Bone marrow (tissue), 2 donors: ENCODE measurements around the gene MST1.

Source experiments
- DNase-seq, 2 donors: peaks; one replicate each; lab custom pipeline; 2025; lab: John Stamatoyannopoulos, UW

Gene MST1

GRCh38 chr3:49656541-49657112 lies 32.6 kb downstream of the MST1 start:
- no peak for DNase-seq

DNA sequence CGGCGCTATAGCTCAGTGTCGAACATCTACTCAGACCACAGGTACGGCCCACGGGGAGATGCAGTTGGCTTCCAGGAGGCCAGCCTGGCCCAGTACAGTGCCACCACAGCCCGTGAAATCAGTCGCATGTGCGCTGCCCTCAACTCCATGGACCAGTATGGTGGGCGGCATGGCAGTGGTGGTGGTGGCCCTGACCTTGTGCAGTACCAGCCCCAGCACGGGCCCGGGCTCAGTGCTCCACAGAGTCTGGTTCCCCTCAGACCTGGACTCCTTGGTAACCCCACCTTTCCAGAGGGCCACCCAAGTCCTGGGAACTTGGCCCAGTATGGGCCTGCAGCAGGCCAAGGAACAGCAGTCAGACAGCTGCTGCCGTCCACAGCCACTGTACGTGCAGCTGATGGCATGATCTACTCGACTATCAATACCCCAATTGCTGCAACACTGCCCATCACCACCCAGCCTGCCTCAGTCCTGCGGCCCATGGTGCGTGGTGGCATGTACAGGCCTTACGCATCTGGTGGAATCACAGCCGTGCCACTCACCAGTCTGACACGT lies 33.5 kb downstream of the MST1 start:
- no peak for DNase-seq

DNA sequence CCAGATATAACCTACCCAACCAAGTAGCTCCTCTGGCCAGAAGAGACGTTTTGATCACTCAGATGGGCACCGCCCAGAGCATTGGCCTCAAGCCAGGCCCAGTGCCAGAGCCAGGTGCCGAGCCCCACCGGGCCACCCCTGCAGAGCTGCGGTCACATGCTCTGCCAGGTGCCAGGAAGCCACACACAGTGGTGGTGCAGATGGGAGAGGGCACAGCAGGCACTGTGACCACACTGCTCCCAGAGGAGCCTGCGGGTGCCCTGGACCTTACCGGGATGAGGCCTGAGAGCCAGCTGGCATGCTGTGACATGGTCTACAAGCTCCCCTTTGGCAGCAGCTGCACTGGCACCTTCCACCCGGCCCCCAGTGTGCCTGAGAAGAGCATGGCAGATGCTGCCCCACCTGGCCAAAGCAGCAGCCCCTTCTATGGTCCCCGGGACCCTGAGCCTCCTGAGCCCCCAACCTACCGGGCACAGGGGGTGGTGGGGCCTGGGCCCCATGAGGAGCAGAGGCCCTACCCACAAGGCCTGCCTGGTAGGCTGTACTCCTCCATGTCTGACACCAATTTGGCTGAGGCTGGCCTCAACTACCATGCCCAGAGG lies 34.2 kb downstream of the MST1 start:
- no peak for DNase-seq

DNA sequence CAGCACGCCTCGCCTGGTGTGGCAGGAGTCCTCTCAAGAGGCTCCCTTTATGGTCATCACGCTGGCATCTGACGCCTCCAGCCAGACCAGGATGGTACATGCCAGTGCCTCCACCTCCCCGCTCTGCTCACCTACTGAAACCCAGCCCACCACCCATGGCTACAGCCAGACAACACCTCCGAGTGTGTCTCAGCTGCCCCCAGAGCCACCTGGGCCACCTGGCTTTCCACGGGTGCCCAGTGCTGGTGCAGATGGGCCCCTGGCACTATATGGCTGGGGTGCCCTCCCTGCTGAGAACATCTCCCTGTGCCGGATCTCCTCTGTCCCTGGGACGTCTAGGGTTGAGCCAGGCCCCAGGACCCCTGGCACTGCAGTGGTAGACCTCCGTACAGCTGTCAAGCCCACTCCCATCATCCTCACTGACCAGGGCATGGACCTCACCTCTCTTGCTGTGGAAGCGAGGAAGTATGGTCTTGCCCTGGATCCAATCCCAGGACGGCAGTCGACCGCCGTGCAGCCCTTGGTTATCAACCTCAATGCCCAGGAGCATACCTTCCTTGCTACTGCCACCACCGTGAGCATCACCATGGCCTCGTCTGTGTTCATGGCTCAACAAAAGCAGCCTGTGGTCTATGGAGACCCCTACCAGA lies 35.0 kb downstream of the MST1 start:
- DNase-seq, result no peak

- DNase-seq, result no peak
These were observed 35.7 kb downstream of the MST1 start for GRCh38 chr3:49653621-49654020.

- no peak for DNase-seq
These were observed 36.3 kb downstream of the MST1 start for GRCh38 chr3:49652903-49653415.

DNA sequence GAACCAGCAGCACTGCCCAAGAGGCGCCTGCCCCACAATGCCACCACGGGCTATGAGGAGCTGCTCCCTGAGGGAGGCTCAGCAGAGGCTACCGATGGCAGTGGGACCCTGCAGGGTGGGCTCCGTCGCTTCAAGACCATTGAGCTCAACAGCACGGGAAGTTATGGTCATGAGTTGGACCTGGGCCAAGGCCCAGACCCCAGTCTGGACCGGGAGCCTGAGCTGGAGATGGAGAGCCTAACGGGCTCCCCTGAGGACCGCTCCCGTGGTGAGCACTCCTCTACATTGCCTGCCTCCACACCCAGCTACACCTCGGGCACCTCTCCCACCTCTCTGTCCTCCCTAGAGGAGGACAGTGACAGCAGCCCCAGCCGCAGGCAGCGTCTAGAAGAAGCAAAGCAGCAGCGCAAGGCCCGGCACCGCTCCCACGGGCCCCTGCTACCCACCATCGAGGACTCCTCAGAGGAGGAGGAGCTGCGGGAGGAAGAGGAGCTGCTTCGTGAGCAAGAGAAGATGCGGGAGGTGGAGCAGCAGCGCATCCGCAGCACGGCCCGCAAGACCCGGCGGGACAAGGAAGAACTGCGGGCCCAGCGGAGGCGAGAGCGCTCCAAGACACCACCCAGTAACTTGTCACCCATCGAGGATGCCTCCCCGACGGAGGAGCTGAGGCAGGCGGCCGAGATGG lies 36.9 kb downstream of the MST1 start:
- DNase-seq, result no peak

GRCh38 chr3:49650637-49651036 lies 38.6 kb downstream of the MST1 start:
- no peak for DNase-seq

DNA sequence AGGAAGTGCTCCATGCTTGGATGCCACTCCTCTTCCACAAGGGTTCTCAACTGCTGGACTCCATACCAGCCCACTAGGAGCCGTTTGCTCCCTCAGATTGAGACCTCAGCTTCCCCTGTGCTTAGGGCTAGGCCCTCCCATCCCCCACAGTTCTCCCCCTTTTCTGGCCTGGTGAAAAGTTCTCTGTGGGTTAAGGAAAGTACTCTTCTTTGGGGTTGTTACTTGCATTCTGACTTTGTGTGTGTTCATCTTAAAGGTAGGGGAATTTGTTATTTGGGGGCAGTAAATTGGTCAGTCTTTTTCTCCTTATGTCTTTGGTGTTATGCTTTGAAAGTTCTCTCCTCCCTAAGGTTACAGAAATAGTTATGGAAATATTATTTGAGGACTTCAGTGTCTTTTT lies 39.1 kb downstream of the MST1 start:
- no peak for DNase-seq

DNA sequence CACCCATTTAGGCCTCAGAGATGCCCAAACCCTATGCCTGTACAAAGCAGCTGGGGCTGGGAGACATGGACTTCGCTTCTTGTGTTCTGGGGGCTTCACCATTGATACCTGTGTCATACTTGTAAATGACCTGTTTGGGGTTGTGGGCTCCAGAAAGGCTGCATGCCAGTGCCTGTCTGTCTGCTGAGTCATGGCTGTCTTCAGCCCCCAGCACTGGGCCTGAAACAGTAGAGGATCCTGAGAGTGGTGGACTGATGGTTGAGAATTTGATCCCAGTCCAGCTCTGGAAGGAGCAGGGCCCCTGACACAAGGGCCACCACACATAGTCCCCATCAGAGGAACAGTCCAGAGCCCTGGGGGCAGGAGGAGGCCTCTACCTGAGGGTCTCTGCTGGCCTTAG lies 39.7 kb downstream of the MST1 start:
- DNase-seq, result no peak

GRCh38 chr3:49648354-49649019 lies 40.8 kb downstream of the MST1 start:
- no peak for DNase-seq

DNA sequence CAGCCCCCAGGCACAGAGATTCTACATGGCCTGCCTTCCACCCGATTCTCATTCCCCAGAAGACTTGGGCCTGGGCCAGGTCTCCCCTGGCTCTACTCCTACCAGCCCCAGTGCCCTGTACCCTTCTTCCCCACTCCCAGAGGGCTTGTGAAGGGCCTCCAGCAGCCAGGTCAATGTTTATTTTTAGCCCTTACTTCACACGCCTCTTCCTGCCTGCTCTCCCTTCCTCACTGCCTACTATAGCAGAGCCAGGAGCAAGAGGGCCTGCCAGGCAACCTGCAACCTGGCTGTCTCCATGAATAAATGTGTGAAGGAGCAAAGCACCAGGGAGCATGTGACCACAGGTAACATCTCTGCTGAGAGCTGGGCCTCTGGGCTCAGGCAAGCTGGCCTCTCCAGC lies 41.5 kb downstream of the MST1 start:
- DNase-seq, result no peak

GRCh38 chr3:49646236-49646635 lies 43.0 kb downstream of the MST1 start:
- DNase-seq, result no peak

DNA sequence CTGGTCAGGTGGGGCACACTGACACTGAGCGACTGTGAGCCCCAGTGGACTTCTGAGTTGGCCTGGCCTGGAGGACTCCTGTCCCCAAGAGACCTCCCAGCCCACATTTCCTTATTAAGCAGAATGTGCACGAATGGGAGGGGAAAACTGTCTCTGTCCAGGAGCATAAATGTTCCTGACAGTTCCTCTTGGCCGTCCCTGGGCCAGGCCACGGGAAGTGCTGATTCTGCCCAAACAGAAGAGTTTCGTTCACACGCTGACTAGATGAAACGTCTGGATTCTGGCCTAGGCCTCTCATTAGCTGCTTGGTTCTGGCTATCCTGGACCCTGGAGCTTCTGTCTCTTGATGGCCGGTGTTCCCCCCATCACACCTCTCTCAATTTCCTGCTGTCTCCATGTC lies 44.6 kb downstream of the MST1 start:
- DNase-seq, result no peak

DNA sequence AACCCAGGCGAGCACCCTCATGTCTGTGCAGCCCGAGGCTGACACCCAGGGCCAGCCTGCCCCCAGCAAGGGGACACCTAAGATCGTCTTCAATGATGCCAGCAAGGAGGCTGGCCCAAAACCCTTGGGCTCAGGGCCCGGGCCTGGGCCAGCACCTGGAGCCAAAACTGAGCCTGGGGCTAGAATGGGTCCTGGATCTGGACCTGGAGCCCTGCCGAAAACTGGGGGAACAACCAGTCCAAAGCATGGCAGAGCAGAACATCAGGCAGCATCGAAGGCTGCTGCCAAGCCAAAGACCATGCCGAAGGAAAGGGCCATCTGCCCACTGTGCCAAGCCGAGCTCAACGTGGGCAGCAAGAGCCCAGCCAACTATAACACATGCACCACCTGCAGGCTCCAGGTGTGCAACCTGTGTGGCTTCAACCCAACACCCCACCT lies 46.5 kb downstream of the MST1 start:
- no peak for DNase-seq

DNA sequence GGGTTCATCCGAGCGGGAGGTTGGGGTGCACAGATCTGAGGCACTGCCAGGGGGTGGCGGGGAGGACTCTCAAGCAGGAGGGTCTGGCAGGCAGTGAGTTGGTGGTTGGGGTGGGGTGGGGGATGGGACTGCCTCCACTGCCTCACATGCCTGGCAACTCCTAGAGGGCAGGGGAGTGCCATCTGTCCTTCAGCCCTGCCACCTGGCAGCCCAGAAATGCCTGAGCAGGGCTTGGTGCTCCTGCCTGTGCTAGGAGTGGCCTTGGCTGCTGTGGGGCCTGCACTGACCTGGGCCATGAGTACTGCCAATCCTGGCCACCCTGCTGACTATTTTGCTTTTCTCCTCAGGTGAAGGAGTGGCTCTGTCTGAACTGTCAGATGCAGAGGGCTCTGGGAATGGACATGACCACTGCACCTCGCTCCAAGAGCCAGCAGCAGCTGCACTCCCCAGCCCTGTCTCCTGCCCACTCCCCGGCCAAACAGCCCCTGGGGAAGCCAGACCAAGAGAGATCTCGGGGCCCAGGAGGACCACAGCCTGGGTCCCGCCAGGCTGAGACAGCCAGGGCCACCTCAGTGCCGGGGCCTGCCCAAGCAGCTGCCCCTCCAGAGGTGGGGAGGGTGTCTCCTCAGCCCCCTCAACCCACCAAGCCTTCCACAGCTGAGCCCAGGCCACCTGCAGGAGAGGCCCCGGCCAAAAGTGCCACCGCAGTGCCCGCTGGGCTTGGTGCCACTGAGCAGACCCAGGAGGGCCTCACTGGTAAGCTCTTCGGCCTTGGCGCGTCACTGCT lies 47.2 kb downstream of the MST1 start:
- DNase-seq, result no peak

DNA sequence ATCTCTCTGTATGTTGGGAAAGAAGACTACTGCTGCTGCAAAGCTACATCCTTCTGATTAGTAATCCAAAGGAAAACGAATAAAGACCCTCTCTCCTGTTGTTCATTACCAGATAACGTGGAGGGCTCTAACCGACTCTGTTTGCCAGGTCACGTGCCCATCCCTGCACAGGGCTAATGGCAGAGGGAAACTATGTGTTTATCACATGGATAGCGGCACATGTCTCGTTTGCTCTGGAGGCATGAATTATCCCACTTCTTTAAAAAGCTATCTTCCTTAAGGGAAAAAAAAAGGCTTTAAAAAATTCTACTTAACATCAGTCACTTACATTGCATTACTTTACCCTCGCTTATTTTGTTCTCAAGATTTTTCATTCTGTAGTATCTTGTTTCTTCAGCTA lies 48.0 kb downstream of the MST1 start:
- DNase-seq, result no peak

- DNase-seq, result no peak
These were observed 49.7 kb downstream of the MST1 start for GRCh38 chr3:49639551-49639950.

DNA sequence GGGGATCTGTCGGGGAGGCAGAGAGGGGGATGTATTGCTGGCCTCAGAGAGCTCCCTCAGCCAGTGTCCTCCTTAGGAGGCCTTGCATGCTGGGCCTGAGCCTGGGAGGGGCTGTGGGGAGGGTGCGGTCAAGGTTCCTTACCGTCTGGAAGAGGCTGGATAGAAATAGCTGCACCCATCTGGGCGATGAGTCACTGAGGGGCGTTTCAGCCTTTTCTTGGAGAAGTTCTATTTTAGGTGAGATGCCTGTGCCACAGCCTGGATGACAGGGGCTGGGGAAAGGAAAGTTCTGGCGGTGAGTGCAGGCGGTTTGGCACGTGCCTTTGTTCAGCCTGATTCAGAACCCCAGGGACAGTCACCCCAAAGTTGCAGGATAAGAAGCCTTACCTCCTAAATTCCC lies 50.8 kb downstream of the MST1 start:
- DNase-seq, result peak in 1 of 2 donors; percentile 20

DNA sequence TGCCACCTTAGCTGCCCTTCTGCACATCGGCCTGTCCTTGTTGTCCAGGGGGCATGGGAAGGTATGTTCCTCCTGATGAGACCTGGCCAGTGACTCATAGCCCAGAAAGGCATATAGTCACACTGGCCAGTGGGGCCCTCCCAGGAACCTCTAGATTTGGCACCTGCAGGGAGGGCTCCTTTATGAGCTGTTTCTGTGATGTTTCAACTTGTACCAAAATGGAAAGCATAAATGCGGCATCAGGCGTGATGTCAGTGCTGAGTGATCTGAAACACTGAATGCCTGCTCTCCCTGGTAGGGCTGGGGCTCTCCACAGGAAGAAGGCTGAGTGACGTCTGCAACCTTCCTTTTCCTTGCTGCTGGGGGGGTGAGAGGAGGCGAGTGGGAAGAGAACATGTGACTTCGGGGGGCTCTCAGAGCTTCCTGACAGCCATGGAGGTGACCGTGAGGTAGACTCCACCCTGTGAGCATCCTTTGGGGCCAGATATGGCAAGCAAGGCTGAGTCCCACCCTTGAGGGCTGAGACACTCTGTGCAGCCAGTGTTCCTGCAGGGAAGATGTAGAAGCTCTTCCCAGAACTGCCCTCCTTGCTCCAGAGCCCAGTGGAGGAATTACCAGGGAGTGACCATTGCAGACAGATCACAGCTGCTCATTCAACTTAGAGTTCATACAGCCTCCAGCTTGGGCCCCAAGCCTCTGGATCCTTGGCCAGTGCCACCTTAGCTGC lies 52.2 kb downstream of the MST1 start:
- no peak for DNase-seq

DNA sequence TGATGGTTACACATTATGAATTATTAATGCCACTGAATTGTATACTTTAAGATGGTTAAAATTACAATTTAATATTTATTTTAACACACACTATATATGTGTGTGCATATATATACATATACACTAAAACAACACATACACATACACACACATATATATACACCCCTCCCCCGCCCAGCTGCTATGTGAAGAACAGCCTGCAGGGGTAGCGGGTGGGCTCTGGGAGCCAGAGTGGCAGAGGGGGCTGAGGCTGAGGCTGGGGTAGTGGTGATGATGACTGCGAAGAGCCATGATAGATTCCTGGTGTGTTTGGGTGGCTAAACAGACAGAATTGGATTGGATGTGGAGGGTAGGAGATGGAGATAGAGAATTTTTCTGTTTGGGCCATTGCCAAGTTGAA lies 54.5 kb downstream of the MST1 start:
- DNase-seq, result no peak
